HG02970 (cell line): ENCODE measurements around the gene PCGF1.
A peak's percentile ranks its signal among the peaks of the same experiment; 100 is the strongest.

Source experiments
- ATAC-seq: cut with Tn5 transposase; IDR thresholded peaks from one replicate; pipeline ENCODE4 v1.9.1; 2021; ENCODE audit warnings: mild to moderate bottlenecking, moderate library complexity, moderate number of reproducible peaks; ENCODE audit not compliant: unreplicated experiment, low FRiP score

Gene PCGF1

GRCh38 chr2:74507145-74507925, at the start of gene PCGF1:
Gene PCGF1, minus strand, starts transcription at chr2:74507695. Its CDS starts 27 bp downstream, at chr2:74507668.
- ATAC-seq = peak; percentile 84

DNA sequence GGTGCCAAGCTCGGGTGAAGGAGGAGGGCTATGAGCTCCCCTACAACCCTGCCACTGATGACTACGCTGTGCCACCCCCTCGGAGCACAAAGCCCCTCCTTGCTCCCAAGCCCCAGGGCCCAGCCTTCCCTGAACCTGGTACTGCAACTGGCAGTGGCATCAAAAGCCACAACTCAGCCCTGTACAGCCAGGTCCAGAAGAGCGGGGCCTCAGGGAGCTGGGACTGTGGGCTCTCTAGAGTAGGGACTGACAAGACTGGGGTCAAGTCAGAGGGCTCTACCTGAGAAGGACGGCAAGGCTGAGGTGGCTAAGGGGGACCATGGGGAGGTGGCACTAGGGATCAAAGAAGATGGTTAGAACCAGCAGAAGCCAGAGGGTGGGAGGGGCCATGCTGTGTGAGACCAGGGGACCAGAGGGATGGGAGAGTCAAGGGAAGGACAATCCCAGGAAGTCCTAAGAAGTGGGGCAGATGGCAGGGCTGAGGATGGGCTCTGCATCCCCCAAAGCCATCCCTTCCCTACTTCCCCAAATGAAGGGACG, 49.4 kb upstream of the PCGF1 start:
- ATAC-seq = no peak

- no peak for ATAC-seq
These were observed 48.7 kb upstream of the PCGF1 start for GRCh38 chr2:74556159-74556558.

DNA sequence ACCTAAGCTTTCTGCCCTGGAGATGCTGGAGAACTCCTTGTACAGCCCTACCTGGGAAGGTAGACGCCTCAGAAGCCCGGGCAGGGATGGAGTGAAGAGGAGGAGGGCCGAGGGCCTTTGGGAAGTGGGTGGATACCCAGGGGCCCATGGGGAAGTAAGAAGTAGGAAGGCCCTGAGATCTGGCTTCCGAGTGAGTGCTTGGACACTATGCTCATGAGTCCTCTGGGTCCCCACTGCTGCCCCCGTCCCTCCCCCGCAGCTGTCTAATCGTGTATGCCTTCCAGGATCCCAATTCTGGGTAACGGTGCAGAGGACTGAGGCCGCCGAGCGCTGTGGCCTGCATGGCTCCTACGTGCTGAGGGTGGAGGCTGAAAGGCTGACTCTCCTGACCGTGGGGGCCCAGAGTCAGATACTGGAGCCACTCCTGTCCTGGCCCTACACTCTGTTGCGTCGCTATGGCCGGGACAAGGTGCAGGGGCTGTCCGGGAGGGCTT, 48.2 kb upstream of the PCGF1 start:
- no peak for ATAC-seq

DNA sequence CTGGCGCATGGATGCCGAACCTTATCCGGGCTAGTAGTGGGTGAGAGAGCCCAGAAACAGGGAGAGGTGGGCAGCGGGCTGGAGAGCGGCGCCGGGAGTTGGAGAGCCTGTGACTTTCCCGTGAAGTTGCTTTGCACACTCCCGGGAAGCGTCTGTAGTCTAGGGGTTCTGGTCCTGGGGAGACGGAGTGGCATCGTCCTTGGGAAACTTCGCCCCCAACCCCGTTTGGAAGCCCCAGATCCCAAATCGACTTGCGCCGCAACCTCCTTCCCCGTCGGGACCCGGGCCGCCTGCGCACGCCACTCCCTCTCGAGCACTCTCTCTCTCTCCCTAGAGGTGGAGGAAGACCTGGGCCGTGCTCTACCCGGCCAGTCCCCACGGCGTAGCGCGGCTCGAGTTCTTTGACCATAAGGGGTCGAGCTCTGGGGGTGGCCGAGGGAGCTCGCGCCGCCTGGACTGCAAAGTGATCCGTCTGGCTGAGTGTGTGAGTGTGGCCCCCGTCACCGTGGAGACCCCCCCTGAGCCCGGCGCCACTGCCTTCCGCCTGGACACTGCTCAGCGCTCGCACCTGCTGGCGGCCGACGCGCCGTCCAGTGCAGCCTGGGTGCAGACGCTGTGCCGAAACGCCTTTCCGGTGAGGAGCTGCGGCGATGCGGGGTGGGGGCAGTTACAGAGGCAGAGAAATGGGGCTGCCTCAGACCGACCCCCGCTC, 47.5 kb upstream of the PCGF1 start:
- peak; percentile 17 for ATAC-seq

GRCh38 chr2:74553892-74554819, 46.7 kb upstream of the PCGF1 start, which contains the start of the genes DOK1 and LOXL3:
Gene DOK1, plus strand, starts transcription at chr2:74554720. Its CDS starts 35 bp downstream, at chr2:74554755.
Gene LOXL3, minus strand, starts transcription at chr2:74553942. Its CDS starts 1,308 bp downstream, at chr2:74552634.
- peak; percentile 64 for ATAC-seq

GRCh38 chr2:74552914-74553811, 45.7 kb upstream of the PCGF1 start:
- ATAC-seq = no peak

DNA sequence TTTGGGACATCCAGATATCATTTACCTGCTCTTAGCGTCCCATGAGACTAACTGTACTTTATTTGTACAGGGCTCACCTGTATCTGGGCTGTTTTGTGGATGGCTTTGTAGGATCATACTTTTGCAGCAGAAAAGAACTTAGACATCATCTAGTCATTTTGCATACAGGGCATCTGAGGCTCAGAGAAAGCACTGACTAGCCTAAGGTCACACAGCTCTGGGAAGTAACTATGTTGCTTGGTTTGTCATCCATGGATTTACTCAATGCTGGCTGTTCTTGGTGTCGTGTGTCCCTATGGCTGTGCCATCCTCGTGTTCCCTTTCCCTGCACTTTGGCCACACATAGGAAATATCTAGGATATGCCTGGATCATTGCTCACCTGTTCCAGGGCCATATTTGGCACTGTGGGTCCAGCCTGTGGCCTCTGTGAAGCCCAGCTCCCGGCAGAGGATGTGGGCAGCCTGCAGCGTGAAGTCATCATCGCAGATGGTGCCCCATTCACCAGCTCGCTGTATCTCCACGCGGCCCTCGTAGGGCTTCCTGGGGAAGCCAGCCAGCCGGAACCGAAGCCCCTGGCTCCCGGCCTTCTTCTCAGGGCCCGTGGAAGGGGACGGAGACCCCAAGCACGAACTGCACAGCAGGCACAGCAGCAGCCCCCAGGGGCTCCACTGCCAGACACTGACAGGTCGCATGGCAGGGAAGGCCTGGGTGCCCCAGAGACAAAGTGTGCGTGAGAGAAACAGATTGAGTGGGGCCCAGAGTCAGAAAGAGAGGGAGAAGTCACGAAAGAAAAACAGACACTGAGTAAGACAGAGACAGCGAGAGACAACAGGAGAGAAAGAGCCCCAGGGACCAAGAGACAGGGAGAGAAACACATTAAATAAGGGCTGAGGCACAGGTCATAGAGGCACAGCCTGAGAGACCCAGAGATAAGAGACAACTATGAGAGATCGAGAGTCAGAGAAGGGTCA, 44.7 kb upstream of the PCGF1 start:
- ATAC-seq = no peak

- no peak for ATAC-seq
These were observed 44.0 kb upstream of the PCGF1 start for GRCh38 chr2:74551530-74551929.

DNA sequence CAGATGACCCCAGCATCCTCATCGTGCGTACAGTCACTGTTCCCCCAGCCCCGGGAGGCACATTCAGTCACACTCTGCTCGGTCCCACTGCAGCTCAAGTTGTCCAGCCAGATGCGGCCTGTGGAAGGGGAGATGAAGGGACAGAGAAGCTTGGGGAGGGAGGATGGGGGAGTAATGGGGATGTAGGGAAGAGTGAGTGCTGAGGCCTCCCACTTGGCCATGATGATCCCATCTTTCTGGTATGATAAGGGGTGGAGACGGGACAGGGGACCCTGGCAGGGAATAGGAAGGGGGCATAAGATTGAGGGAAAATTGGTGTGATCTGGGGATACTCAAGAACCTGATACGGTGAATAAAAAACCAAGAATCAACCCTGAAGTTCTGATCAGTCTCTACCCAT, 42.7 kb upstream of the PCGF1 start:
- no peak for ATAC-seq

- ATAC-seq = no peak
These were observed 41.7 kb upstream of the PCGF1 start for GRCh38 chr2:74548900-74549826.

GRCh38 chr2:74548285-74548899, 40.9 kb upstream of the PCGF1 start:
- ATAC-seq = no peak

GRCh38 chr2:74546004-74546403, 38.5 kb upstream of the PCGF1 start:
- no peak for ATAC-seq

- ATAC-seq = no peak
These were observed 37.1 kb upstream of the PCGF1 start for GRCh38 chr2:74544634-74545033.

GRCh38 chr2:74542978-74543377, 35.5 kb upstream of the PCGF1 start:
- ATAC-seq = no peak

- ATAC-seq = no peak
These were observed 32.8 kb upstream of the PCGF1 start for GRCh38 chr2:74540291-74540690.
